Muscle of back (tissue), 11 donors: ENCODE data around the gene PKLR. TPM values are rescaled to one million over a fixed set of nuclear protein-coding genes. Genes with fewer than 3 reads are reported as not detected.
A peak's percentile ranks its signal among the peaks of the same experiment; 100 is the strongest.
"Not testable (repeated sequence)": the region's sequence is repeated elsewhere in the genome, so short reads cannot be mapped to it uniquely, and the experiment has no call there.

Source experiments
- DNase-seq, 3 donors: peaks; one replicate each; pipeline versions ENCODE4 v3.0.0 to v3.0.0-alpha.2; 2013
- polyA plus RNA-seq, 10 donors: library from polyadenylated mRNA; unstranded; fragments of 120-200 nt; gene quantifications; one replicate each; pipeline ENCODE4 v1.2.1, GENCODE V29; 2013; ENCODE audit not compliant: insufficient read length in 10 of 10

Gene PKLR
- polyA plus RNA-seq, 10 donors = 0.08 to 0.36 (median 0.13) TPM; not detected in 3

GRCh38 chr1:155256058-155256852, 45.0 kb downstream of the PKLR start:
- no peak for DNase-seq

- peak; percentile 84 to 97 (median 93) for DNase-seq
Measured at GRCh38 chr1:155255243-155256007, 45.8 kb downstream of the PKLR start, which contains the start of gene ENTREP3. ENTREP3 (minus strand) TSS chr1:155255483; CDS start chr1:155254877, 606 bp downstream.

- peak in 1 of 3 donors; percentile 68 for DNase-seq
Measured at GRCh38 chr1:155254714-155255242, 46.5 kb downstream of the PKLR start.

GRCh38 chr1:155254228-155254713, 47.0 kb downstream of the PKLR start:
- DNase-seq = no peak

GRCh38 chr1:155253797-155254196, 47.4 kb downstream of the PKLR start:
- DNase-seq = no peak

GRCh38 chr1:155253208-155253607, 48.0 kb downstream of the PKLR start:
- DNase-seq = no peak

GRCh38 chr1:155251566-155251965, 49.7 kb downstream of the PKLR start:
- DNase-seq = no peak

GRCh38 chr1:155250633-155251449, 50.4 kb downstream of the PKLR start:
- peak; percentile 89 to 95 (median 91) for DNase-seq

- no peak for DNase-seq
Measured at GRCh38 chr1:155250246-155250632, 51.0 kb downstream of the PKLR start.

- DNase-seq = no peak
Measured at GRCh38 chr1:155247667-155248553, 53.3 kb downstream of the PKLR start.

GRCh38 chr1:155246796-155247195, 54.4 kb downstream of the PKLR start:
- not testable (repeated sequence) for DNase-seq

GRCh38 chr1:155245163-155245524, 56.1 kb downstream of the PKLR start:
- DNase-seq = no peak

- peak; percentile 98 to 100 (median 99) for DNase-seq
Measured at GRCh38 chr1:155244368-155245162, 56.7 kb downstream of the PKLR start.

GRCh38 chr1:155242805-155243358, 58.4 kb downstream of the PKLR start:
- DNase-seq = no peak

- no peak for DNase-seq
Measured at GRCh38 chr1:155241841-155242264, 59.4 kb downstream of the PKLR start.

- peak; percentile 79 to 89 (median 83) for DNase-seq
Measured at GRCh38 chr1:155241069-155241679, 60.1 kb downstream of the PKLR start.
